Fibroblast of lung (primary cell): ENCODE results near the gene HES7. TPM values are rescaled to one million over a fixed set of nuclear protein-coding genes. Genes with fewer than 3 reads are reported as not detected.

Source experiments
- DNase-seq, 2 donors: peaks; one replicate each; pipeline versions ENCODE4 v3.0.0 to v3.0.0-alpha.2; 2010; ENCODE audit warnings: low read depth in 2 of 2
- H2AFZ ChIP-seq: 2 replicates; pipeline ENCODE4 v1.5.1; 2012; ENCODE audit warnings: low read length, control low read depth, inconsistent platforms
- H3K27ac ChIP-seq: 2 replicates; pipeline ENCODE4 v1.5.1; 2011; ENCODE audit warnings: low read length, control low read depth; ENCODE audit not compliant: insufficient read depth
- H3K27me3 ChIP-seq: 2 replicates; pipeline ENCODE4 v1.5.1; 2011; ENCODE audit warnings: mild to moderate bottlenecking, low read length; ENCODE audit not compliant: control insufficient read depth, insufficient read depth
- H3K36me3 ChIP-seq: 2 replicates; pipeline ENCODE4 v1.5.1; 2011; ENCODE audit warnings: low read length; ENCODE audit not compliant: control insufficient read depth, insufficient read depth
- H3K4me1 ChIP-seq: 2 replicates; pipeline ENCODE4 v1.5.1; 2011; ENCODE audit warnings: low read length; ENCODE audit not compliant: control insufficient read depth, insufficient read depth; ENCODE audit errors: extremely low read depth
- H3K4me2 ChIP-seq: 2 replicates; pipeline ENCODE4 v1.5.1; 2011; ENCODE audit warnings: low read length, control low read depth; ENCODE audit not compliant: insufficient read depth; ENCODE audit errors: extremely low read depth
- H3K4me3 ChIP-seq, 4 experiments: fragments of 200-600 bp in 1 of 4; sonication (generic) in 1 of 4; replicated peaks in 1 of 4; 2 replicates each; pipeline ENCODE4 v1.5.1; 2011 to 2016; ENCODE audit warnings: low read length in 4 of 4, low read depth in 3 of 4, mild to moderate bottlenecking in 3 of 4, control low read depth in 2 of 4, inconsistent platforms in 1 of 4, mixed read lengths in 1 of 4; ENCODE audit not compliant: insufficient read depth in 1 of 4; ENCODE audit errors: control extremely low read depth in 1 of 4
- H3K79me2 ChIP-seq: 2 replicates; pipeline ENCODE4 v1.5.1; 2012; ENCODE audit warnings: mild to moderate bottlenecking, low read length, inconsistent platforms; ENCODE audit not compliant: control insufficient read depth, insufficient read depth
- H3K9ac ChIP-seq: 2 replicates; pipeline ENCODE4 v1.5.1; 2011; ENCODE audit warnings: mild to moderate bottlenecking, low read length, control low read depth; ENCODE audit not compliant: insufficient read depth
- H3K9me3 ChIP-seq: 2 replicates; pipeline ENCODE4 v1.5.1; 2012; ENCODE audit warnings: low read depth, low read length; ENCODE audit not compliant: control insufficient read depth, insufficient read depth
- H4K20me1 ChIP-seq: 2 replicates; pipeline ENCODE4 v1.5.1; 2011; ENCODE audit warnings: low read length; ENCODE audit not compliant: control insufficient read depth, insufficient read depth; ENCODE audit errors: extremely low read depth
- EZH2 ChIP-seq: IDR thresholded peaks from 2 replicates; pipeline ENCODE4 v1.5.1; 2012; ENCODE audit warnings: low read length, control low read depth, mild to moderate bottlenecking; ENCODE audit errors: missing control alignments
- polyA plus RNA-seq, 2 donors: library from polyadenylated mRNA; depleted of rRNA in 1 of 2; stranded (reverse) in 1 of 2; unstranded in 1 of 2; fragments of >200 nt; gene quantifications; 2 replicates each; pipeline ENCODE4 v1.2.1, GENCODE V29; 2011 to 2012; ENCODE audit warnings: missing spikeins in 1 of 2
- total RNA-seq: library from RNA; depleted of rRNA; stranded (reverse); fragments of >200 nt; gene quantifications from 2 replicates; pipeline ENCODE4 v1.2.1, GENCODE V29; 2014
- TF ChIP-seq, protein P1 (sequence below), 2 donors: IDR thresholded peaks in 1 of 2; conservative IDR thresholded peaks in 1 of 2; 1 replicate in 1 of 2; 2 replicates in 1 of 2; pipeline ENCODE4 v1.5.1; 2011 to 2012; ENCODE audit warnings: low read length in 2 of 2, control low read depth in 1 of 2, inconsistent platforms in 1 of 2, low read depth in 1 of 2, mild to moderate bottlenecking in 1 of 2

The HES7 gene
- total and polyA plus RNA-seq, 2 donors (not counting 1 experiment from before 2014, with no cell fraction given), result under 0.01 TPM; not detected in 1

- DNase-seq, result peak; percentile 98
- Histone ChIP-seq H3K27me3 (no peaks in the 10 kb centered on the region), H3K4me2 (no peak overlapping the region), H3K9me3 (no peaks in the 10 kb centered on the region), H3K9ac (peak overlapping the region; percentile 39), H3K27ac (peak overlapping the region; percentile 88), H2AFZ (no peak overlapping the region), H4K20me1 (no peaks in the 10 kb centered on the region), H3K79me2 (peaks cover 2% of the 10 kb centered on the region), H3K4me1 (peaks cover 29% of the 10 kb centered on the region), H3K4me3 (peak overlapping the region in 2 of 4 experiments; percentile 42 to 47), H3K36me3 (peaks cover 9% of the 10 kb centered on the region)
- TF ChIP-seq, protein P1, sequence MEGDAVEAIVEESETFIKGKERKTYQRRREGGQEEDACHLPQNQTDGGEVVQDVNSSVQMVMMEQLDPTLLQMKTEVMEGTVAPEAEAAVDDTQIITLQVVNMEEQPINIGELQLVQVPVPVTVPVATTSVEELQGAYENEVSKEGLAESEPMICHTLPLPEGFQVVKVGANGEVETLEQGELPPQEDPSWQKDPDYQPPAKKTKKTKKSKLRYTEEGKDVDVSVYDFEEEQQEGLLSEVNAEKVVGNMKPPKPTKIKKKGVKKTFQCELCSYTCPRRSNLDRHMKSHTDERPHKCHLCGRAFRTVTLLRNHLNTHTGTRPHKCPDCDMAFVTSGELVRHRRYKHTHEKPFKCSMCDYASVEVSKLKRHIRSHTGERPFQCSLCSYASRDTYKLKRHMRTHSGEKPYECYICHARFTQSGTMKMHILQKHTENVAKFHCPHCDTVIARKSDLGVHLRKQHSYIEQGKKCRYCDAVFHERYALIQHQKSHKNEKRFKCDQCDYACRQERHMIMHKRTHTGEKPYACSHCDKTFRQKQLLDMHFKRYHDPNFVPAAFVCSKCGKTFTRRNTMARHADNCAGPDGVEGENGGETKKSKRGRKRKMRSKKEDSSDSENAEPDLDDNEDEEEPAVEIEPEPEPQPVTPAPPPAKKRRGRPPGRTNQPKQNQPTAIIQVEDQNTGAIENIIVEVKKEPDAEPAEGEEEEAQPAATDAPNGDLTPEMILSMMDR (conservative IDR thresholded peaks at IDR 0.05 in 1 of 2, IDR thresholded peaks at IDR 0.05 in 1 of 2; ENCODE audit: low read depth in 1 of 2, low read length in 2 of 2), result no peak
- TF ChIP-seq EZH2, result no peak
These were observed 29.6 kb upstream of the HES7 start for GRCh38 chr17:8153525-8153956.

- no peak for DNase-seq
- H3K9ac ChIP-seq, result peak overlapping the region; percentile 96
- no peaks in the 10 kb centered on the region for H3K9me3 ChIP-seq
- no peak for TF ChIP-seq EZH2
- TF ChIP-seq, protein P1 (conservative IDR thresholded peaks at IDR 0.05 in 1 of 2, IDR thresholded peaks at IDR 0.05 in 1 of 2; ENCODE audit: low read depth in 1 of 2, low read length in 2 of 2), result no peak
- H4K20me1 ChIP-seq, result no peaks in the 10 kb centered on the region
- peaks cover 29% of the 10 kb centered on the region for H3K4me1 ChIP-seq
- H2AFZ ChIP-seq, result no peak overlapping the region
- H3K4me3 ChIP-seq, result peak overlapping the region in 2 of 4 experiments; percentile 1 to 88
- H3K79me2 ChIP-seq, result peaks cover 2% of the 10 kb centered on the region
- H3K27ac ChIP-seq, result peak overlapping the region; percentile 88
- H3K36me3 ChIP-seq, result peaks cover 12% of the 10 kb centered on the region
- no peaks in the 10 kb centered on the region for H3K27me3 ChIP-seq
- peak overlapping the region; percentile 94 for H3K4me2 ChIP-seq
These were observed 29.1 kb upstream of the HES7 start for GRCh38 chr17:8153031-8153451.

- Histone ChIP-seq H3K27me3 (no peaks in the 10 kb centered on the region), H3K4me2 (peak within 1 kb of the TSS; percentile 94), H3K9ac (peak within 1 kb of the TSS; percentile 96), H3K4me3 (peak within 1 kb of the TSS; percentile 70 to 88 (median 76)), H3K27ac (peak within 1 kb of the TSS; percentile 88), H3K9me3 (no peaks in the 10 kb centered on the region), H3K4me1 (peaks cover 29% of the 10 kb centered on the region), H3K79me2 (peaks cover 2% of the 10 kb centered on the region), H3K36me3 (peaks cover 18% of the 10 kb centered on the region), H4K20me1 (no peaks in the 10 kb centered on the region), H2AFZ (no peak within 1 kb of the TSS)
- TF ChIP-seq, protein P1 (conservative IDR thresholded peaks at IDR 0.05 in 1 of 2, IDR thresholded peaks at IDR 0.05 in 1 of 2; ENCODE audit: low read depth in 1 of 2, low read length in 2 of 2), result no peak
- TF ChIP-seq EZH2, result no peak
- peak; percentile 91 to 98 for DNase-seq
These were observed 28.3 kb upstream of the HES7 start, which contains the start of gene PER1 for GRCh38 chr17:8152112-8152775. Gene PER1, minus strand, starts transcription at chr17:8152404. Its CDS starts 1,698 bp downstream, at chr17:8150706.
